MM.1S (cell line): Measurements from ENCODE around the gene GDPD5.

ENCODE experiments used
- DNase-seq: peaks from one replicate; pipeline ENCODE4 v3.0.0-alpha.2; 2015
- H2AFZ ChIP-seq: fragments of 300-600 bp; sonication (generic); 2 replicates; pipeline ENCODE4 v1.6.0; 2016; ENCODE audit warnings: antibody characterized with exemption, low read length
- H3F3A ChIP-seq: fragments of 300-600 bp; sonication (generic); 2 replicates; pipeline ENCODE4 v1.6.1; 2016; ENCODE audit warnings: mild to moderate bottlenecking, antibody characterized with exemption, low read length, moderate library complexity, mixed read lengths; ENCODE audit not compliant: insufficient read depth
- H3K27ac ChIP-seq: fragments of 300-600 bp; sonication (generic); 2 replicates; pipeline ENCODE4 v1.5.1; 2016; ENCODE audit warnings: mild to moderate bottlenecking, low read length
- H3K27me3 ChIP-seq: fragments of 300-600 bp; sonication (generic); replicated peaks from 2 replicates; pipeline ENCODE4 v1.6.0; 2016; ENCODE audit warnings: low read length; ENCODE audit not compliant: insufficient read depth
- H3K36me3 ChIP-seq: fragments of 300-600 bp; sonication (generic); replicated peaks from 2 replicates; pipeline ENCODE4 v1.6.1; 2016; ENCODE audit warnings: mild to moderate bottlenecking, low read length, mixed read lengths; ENCODE audit not compliant: insufficient read depth
- H3K4me1 ChIP-seq: fragments of 300-600 bp; sonication (generic); 2 replicates; pipeline ENCODE4 v1.6.1; 2016; ENCODE audit warnings: low read length, mixed read lengths
- H3K4me2 ChIP-seq: fragments of 300-600 bp; sonication (generic); 2 replicates; pipeline ENCODE4 v1.6.0; 2016; ENCODE audit warnings: low read depth, low read length
- H3K4me3 ChIP-seq: fragments of 300-600 bp; sonication (generic); 2 replicates; pipeline ENCODE4 v1.5.1; 2016; ENCODE audit warnings: low read length, mixed read lengths
- H3K79me2 ChIP-seq: fragments of 300-600 bp; sonication (generic); 2 replicates; pipeline ENCODE4 v1.6.1; 2016; ENCODE audit warnings: mixed run types, low read length, mixed read lengths
- H3K9ac ChIP-seq: fragments of 300-600 bp; sonication (generic); 2 replicates; pipeline ENCODE4 v1.6.1; 2016; ENCODE audit warnings: low read length, mixed read lengths
- H3K9me2 ChIP-seq: fragments of 300-600 bp; sonication (generic); replicated peaks from 2 replicates; pipeline ENCODE4 v1.6.1; 2016; ENCODE audit warnings: mild to moderate bottlenecking, low read length, mixed read lengths; ENCODE audit not compliant: insufficient read depth
- H3K9me3 ChIP-seq: fragments of 300-600 bp; sonication (generic); replicated peaks from 2 replicates; pipeline ENCODE4 v1.6.1; 2016; ENCODE audit warnings: mild to moderate bottlenecking, low read length, mixed read lengths; ENCODE audit not compliant: insufficient read depth
- H4K20me1 ChIP-seq: fragments of 300-600 bp; sonication (generic); 2 replicates; pipeline ENCODE4 v1.6.1; 2016; ENCODE audit warnings: mild to moderate bottlenecking, low read length, moderate library complexity, mixed read lengths; ENCODE audit not compliant: insufficient read depth
- CTCF ChIP-seq: fragments of 300-600 bp; sonication (generic); IDR thresholded peaks from 2 replicates; pipeline ENCODE4 v1.5.1; 2016; ENCODE audit warnings: antibody characterized with exemption, low read length, mixed read lengths
- EZH2 ChIP-seq: fragments of 300-600 bp; sonication (generic); optimal IDR thresholded peaks from 2 replicates; pipeline ENCODE3; 2017; ENCODE audit warnings: low read depth, mild to moderate bottlenecking, antibody characterized with exemption, low read length, mixed read lengths
- EZH2phosphoT487 ChIP-seq: fragments of 300-600 bp; sonication (generic); IDR thresholded peaks from 2 replicates; pipeline ENCODE4 v1.6.1; 2018; ENCODE audit warnings: antibody characterized with exemption, low read length

Gene GDPD5

GRCh38 chr11:75403037-75403436 lies 122.7 kb downstream of the GDPD5 start:
- H3K79me2 ChIP-seq: peaks cover 83% of the 10 kb centered on the region

GRCh38 chr11:75402002-75402773 lies 123.6 kb downstream of the GDPD5 start:
- H3F3A ChIP-seq: peaks cover 58% of the 10 kb centered on the region
- peak overlapping the region; percentile 8; the same call in 1 of the 2 replicates for H3K9ac ChIP-seq
- H3K79me2 ChIP-seq: peaks cover 78% of the 10 kb centered on the region

More at GRCh38 chr11:75403037-75403436, 122.7 kb downstream of the GDPD5 start:
- peak overlapping the region; percentile 84; the same call in 1 of the 2 replicates for H3K4me2 ChIP-seq
- DNase-seq: no peak
- no peaks in the 10 kb centered on the region for H3K9me3 ChIP-seq
- peaks cover 58% of the 10 kb centered on the region for H3F3A ChIP-seq
- H3K4me3 ChIP-seq: no peak overlapping the region
- peaks cover 40% of the 10 kb centered on the region for H3K36me3 ChIP-seq
- peaks cover 15% of the 10 kb centered on the region for H3K4me1 ChIP-seq
- H3K27me3 ChIP-seq: no peaks in the 10 kb centered on the region
- H3K9me2 ChIP-seq: no peaks in the 10 kb centered on the region
- H2AFZ ChIP-seq: no peak overlapping the region
- no peak overlapping the region for H3K27ac ChIP-seq
- H4K20me1 ChIP-seq: peaks cover 65% of the 10 kb centered on the region
- no peak for TF ChIP-seq CTCF
- no peak for TF ChIP-seq EZH2phosphoT487
- TF ChIP-seq EZH2: no peak
- H3K9ac ChIP-seq: no peak overlapping the region

GRCh38 chr11:75400146-75400865 lies 125.4 kb downstream of the GDPD5 start:
- DNase-seq: peak; percentile 33
- Histone ChIP-seq H3K9ac (peak overlapping the region; percentile 97), H3F3A (peaks cover 42% of the 10 kb centered on the region), H3K4me3 (peak overlapping the region; percentile 96), H3K27ac (peak overlapping the region; percentile 82), H3K4me2 (peak overlapping the region; percentile 84), H3K27me3 (no peaks in the 10 kb centered on the region), H3K4me1 (peaks cover 15% of the 10 kb centered on the region), H3K9me3 (no peaks in the 10 kb centered on the region), H3K79me2 (peaks cover 61% of the 10 kb centered on the region), H2AFZ (no peak overlapping the region), H3K9me2 (no peaks in the 10 kb centered on the region), H4K20me1 (peaks cover 44% of the 10 kb centered on the region), H3K36me3 (peaks cover 25% of the 10 kb centered on the region)
- TF ChIP-seq EZH2phosphoT487 (no peak), EZH2 (no peak), CTCF (no peak)

More at GRCh38 chr11:75402002-75402773, 123.6 kb downstream of the GDPD5 start:
- H3K4me2 ChIP-seq: peak overlapping the region; percentile 84
- H4K20me1 ChIP-seq: peaks cover 60% of the 10 kb centered on the region
- H3K4me3 ChIP-seq: peak overlapping the region; percentile 96; the same call in 1 of the 2 replicates
- peak; percentile 56 for DNase-seq
- TF ChIP-seq EZH2 (no peak), CTCF (peak; percentile 28; the same call in 1 of the 2 replicates), EZH2phosphoT487 (no peak)
- H3K4me1 ChIP-seq: peaks cover 15% of the 10 kb centered on the region
- no peaks in the 10 kb centered on the region for H3K9me2 ChIP-seq
- H3K27ac ChIP-seq: no peak overlapping the region; the same call in 1 of the 2 replicates
- H3K9me3 ChIP-seq: no peaks in the 10 kb centered on the region
- peaks cover 36% of the 10 kb centered on the region for H3K36me3 ChIP-seq
- H3K27me3 ChIP-seq: no peaks in the 10 kb centered on the region
- no peak overlapping the region for H2AFZ ChIP-seq
